ENCODE data around the gene CASP2.

- TF ChIP-seq CTCF (conservative IDR thresholded peaks at IDR 0.05) (no peak), ZFX (IDR thresholded peaks at IDR 0.05) (no peak)
Observed at GRCh38 chr7:143299346-143299745, 11.2 kb downstream of the CASP2 start.

Data from C4-2B (cell line).